Neural cell (in vitro differentiated cells): ENCODE data around the gene TYW1.
"Not testable (repeated sequence)": the region's sequence is repeated elsewhere in the genome, so short reads cannot be mapped to it uniquely, and the experiment has no call there.

ENCODE experiments used
- CTCF ChIP-seq: fragments of 450-650 bp; IDR thresholded peaks from 2 replicates; pipeline ENCODE4 v1.5.1; 2014; ENCODE audit warnings: antibody characterized with exemption, mild to moderate bottlenecking, moderate library complexity; ENCODE audit not compliant: poor library complexity, severe bottlenecking
- EP300 ChIP-seq: fragments of 450-650 bp; conservative IDR thresholded peaks from 2 replicates; pipeline ENCODE4 v1.6.1; 2014; ENCODE audit warnings: antibody characterized with exemption, mild to moderate bottlenecking, moderate library complexity; ENCODE audit not compliant: poor library complexity, severe bottlenecking
- EZH2 ChIP-seq: fragments of 200-600, 300-800 bp; shearing (Covaris generic), sonication (generic); IDR thresholded peaks from 2 replicates; pipeline ENCODE4 v1.6.1; 2014; ENCODE audit warnings: antibody characterized with exemption, low read length, borderline replicate concordance, mild to moderate bottlenecking; ENCODE audit not compliant: insufficient read depth, poor library complexity, severe bottlenecking
- MXI1 ChIP-seq: fragments of 450-650 bp; conservative IDR thresholded peaks from 2 replicates; pipeline ENCODE4 v1.6.1; 2014; ENCODE audit warnings: antibody characterized with exemption, mild to moderate bottlenecking; ENCODE audit not compliant: poor library complexity, severe bottlenecking
- POLR2AphosphoS5 ChIP-seq: IDR thresholded peaks from 2 replicates; pipeline ENCODE4 v1.6.1; 2012
- RAD21 ChIP-seq: fragments of 450-650 bp; conservative IDR thresholded peaks from 2 replicates; pipeline ENCODE4 v1.6.1; 2014; ENCODE audit warnings: antibody characterized with exemption, mild to moderate bottlenecking, moderate library complexity
- REST ChIP-seq: IDR thresholded peaks from 2 replicates; pipeline ENCODE4 v1.6.1; 2012; ENCODE audit warnings: borderline replicate concordance
- SMC3 ChIP-seq: fragments of 450-650 bp; conservative IDR thresholded peaks from 2 replicates; pipeline ENCODE4 v1.6.1; 2014; ENCODE audit warnings: antibody characterized with exemption, mild to moderate bottlenecking, moderate library complexity; ENCODE audit not compliant: poor library complexity
- TAF1 ChIP-seq: IDR thresholded peaks from 2 replicates; pipeline ENCODE4 v1.6.1; 2012; ENCODE audit warnings: low read depth

- not testable (repeated sequence) for TF ChIP-seq RAD21, CTCF, EZH2, EP300, POLR2AphosphoS5, MXI1, REST, SMC3, TAF1
Measured at GRCh38 chr7:66979013-66979412, 17.6 kb upstream of the TYW1 start.
